GM18873 (cell line): ENCODE results near the gene TMA16.
"Not testable (repeated sequence)": the region's sequence is repeated elsewhere in the genome, so short reads cannot be mapped to it uniquely, and the experiment has no call there.

Experiments used
- ATAC-seq: cut with Tn5 transposase; IDR thresholded peaks from one replicate; pipeline ENCODE4 v1.9.1; 2021; ENCODE audit warnings: mild to moderate bottlenecking, moderate library complexity, moderate number of reproducible peaks; ENCODE audit not compliant: unreplicated experiment, low FRiP score

The TMA16 gene

GRCh38 chr4:163505374-163505773, 10.9 kb downstream of the TMA16 start:
- no peak for ATAC-seq

- ATAC-seq: no peak
These were observed 20.7 kb downstream of the TMA16 start for GRCh38 chr4:163515198-163515597.

GRCh38 chr4:163523791-163524365, 29.4 kb downstream of the TMA16 start:
- no peak for ATAC-seq

DNA sequence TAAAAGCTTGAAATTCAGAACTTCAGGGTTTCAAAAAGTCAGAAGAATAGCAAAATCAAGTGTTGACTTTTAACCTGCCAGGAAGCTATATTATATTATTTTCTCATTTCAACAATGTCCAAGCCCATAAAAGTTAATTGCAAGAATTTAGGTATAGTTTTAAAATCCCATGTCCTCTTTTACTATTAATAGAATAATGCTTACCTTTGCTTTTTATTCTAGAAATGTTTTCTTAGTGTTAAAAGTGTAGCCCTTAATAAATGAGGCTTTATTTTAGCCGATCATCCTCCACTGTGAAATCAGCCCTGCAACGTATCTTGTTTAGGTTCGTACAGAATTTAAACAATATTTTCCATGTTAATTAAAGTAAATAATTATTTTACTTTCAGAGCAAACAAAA, 31.5 kb downstream of the TMA16 start:
- ATAC-seq: no peak

DNA sequence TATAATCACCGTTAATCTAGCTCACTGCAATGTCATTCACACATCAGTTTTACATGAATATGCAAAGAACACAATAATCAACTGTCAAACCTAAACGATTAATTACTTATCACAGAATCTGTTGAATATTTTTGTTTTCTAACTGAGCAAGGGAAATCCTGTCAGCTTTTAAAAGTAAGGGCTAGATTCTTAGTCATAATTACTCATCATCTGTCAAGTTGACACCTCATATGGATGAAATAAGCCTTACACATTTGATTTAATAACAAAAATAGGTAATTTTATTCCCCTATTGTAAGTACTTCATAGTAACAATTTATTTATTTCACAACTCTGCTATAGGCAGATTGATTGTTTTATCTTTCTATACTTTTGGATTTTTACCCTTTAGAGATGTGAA, 32.7 kb downstream of the TMA16 start:
- no peak for ATAC-seq

DNA sequence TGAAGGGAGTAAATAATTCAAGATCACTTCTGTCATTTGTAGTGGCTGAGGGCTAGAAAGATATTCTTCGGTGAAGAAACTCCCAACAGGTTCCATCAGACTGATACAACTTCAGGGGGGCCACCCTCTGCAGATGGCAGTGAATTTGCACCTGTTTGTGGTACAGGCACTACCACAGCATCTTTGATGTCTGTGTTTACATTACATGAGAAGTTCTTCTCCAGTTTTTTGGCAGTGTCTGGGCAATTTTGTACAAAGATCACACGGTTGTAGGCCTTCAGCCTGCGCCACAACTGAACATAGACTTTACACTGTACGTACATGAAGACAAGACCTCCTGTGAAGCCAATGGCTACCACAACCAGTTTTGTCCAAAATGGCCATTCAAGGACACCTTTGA, 34.2 kb downstream of the TMA16 start:
- no peak for ATAC-seq

DNA sequence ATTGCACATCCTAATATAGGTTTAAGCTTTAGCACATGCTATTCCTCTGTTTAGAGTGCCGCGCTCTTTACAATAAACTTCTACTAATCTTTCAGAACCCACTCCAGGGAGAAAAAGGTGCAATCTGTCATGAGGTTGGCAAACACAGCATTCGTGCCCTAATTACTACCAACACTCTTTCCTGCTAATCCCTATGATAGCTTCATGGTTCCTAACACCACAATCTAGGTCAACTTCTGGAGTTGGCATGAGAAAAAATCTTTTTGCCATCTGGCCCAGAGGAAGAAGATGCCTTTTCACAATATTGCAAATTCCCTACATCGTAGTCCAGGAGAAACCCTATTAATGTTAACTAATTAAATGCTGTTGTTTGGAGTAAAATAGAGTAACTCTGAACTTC, 39.6 kb downstream of the TMA16 start:
- ATAC-seq: no peak

DNA sequence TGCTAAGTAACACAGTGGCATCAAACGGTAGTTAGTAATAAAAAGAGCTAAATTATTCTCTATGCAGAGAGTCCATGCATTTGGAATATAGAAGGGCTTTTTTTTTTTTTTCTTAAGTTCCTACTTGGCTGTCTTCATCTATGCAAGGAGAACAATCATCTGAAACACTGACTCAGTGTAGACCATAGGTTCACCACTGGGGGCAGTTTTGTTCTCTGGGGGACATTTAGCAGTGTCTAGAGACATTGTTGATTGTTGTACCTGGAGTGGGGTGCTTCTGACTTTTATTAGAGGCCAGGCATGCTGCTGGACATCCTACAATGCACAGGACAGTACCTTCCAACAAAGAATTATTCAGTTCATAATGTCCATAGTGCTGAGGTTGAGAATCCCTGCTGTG, 41.2 kb downstream of the TMA16 start:
- no peak for ATAC-seq

DNA sequence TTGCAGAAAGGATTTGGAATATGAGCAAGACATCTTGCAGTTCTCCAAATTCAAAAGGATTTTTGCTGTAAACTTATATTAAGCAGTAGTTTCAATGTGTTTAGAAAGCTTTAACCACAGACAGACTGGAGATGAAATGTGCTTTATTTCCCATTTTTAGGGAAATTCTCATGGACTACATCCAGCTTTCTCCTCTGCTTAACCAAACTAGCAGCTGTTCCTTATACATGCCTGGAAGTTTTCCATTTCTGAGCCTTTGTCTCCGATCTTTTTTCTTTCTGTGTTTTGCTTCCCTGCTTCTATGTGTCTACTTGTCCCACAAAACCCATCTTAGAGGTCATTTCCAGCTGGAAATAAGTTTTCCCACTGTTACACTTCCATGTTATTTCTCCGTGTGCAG, 41.6 kb downstream of the TMA16 start:
- no peak for ATAC-seq

GRCh38 chr4:163537114-163537513, 42.6 kb downstream of the TMA16 start:
- no peak for ATAC-seq

DNA sequence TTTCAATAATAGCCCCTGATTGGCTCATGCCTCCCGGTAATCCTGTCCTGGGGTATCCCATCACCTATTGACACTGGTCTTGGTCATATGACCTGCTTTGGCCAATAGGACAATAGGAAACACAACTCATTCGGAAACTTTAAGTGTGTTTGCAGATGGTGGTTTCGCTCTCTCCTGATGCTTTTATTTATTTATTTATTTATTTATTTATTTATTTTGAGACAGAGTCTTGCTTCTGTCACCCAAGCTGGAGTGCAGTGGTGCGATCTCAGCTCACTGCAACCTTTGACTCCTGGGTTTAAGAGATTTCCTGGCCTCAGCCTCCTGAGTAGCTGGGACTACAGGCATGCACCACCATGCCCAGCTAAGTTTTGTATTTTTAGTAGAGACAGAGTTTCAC, 44.3 kb downstream of the TMA16 start:
- not testable (repeated sequence) for ATAC-seq

GRCh38 chr4:163540448-163540847, 46.0 kb downstream of the TMA16 start:
- ATAC-seq: no peak

DNA sequence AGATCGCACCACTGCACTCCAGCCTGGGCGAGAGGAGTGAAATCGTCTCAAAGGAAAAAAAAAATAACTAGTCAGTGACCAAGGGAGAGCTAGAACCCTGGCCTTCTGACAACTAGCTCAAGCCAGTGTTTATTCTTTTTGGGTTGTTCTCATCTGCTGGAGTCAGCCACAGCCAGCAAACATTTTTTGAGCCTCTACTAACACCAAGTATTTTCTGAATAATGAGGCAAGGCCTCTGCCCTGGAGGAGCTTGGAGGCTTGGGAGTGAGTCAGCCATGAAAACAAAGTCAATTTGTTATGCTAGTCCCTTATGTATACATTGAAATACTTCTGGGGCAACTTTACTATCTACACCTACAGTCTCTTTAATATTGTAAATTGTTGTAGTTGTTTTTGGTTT, 46.5 kb downstream of the TMA16 start:
- ATAC-seq: no peak

DNA sequence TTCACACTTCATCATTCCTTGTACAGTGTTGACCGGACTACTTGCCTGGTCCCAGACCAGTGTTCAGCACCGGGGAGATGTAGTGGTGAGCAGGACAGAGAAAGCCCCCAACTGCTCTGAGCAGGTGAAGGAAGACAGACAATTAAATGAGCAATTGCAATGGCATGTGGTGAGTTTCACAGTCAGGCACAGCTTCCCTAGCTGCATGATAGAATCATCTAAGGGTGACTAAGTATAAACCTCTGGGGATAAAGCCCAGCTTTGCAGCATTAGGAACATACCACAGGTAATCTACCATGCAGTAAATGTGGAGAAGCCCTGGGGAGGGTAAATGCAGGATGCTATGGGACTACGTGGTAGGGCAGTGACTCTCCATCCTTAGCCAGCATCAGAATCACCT, 47.8 kb downstream of the TMA16 start:
- ATAC-seq: no peak

GRCh38 chr4:163544407-163545038, 50.0 kb downstream of the TMA16 start:
- ATAC-seq: peak; percentile 80

- no peak for ATAC-seq
These were observed 54.2 kb downstream of the TMA16 start for GRCh38 chr4:163548481-163549243.

DNA sequence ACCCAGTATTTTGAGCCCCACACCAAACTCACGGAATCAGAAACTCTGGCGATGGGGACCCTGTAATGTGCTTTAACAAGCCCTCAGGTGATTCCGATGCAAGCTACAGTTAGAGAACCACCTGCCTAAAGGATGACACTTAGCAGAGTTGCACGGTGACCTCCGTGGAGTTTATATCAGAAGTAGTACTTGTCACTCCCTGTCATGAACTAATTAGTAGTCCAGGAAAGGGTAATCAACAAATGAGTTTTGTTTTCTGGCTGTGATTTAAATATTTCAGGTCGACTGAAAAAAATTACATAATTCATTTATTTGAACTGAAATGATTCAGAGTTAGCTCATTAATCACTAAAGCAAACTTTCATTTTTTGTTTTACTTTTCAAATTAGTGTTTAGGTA, 56.4 kb downstream of the TMA16 start:
- ATAC-seq: no peak

DNA sequence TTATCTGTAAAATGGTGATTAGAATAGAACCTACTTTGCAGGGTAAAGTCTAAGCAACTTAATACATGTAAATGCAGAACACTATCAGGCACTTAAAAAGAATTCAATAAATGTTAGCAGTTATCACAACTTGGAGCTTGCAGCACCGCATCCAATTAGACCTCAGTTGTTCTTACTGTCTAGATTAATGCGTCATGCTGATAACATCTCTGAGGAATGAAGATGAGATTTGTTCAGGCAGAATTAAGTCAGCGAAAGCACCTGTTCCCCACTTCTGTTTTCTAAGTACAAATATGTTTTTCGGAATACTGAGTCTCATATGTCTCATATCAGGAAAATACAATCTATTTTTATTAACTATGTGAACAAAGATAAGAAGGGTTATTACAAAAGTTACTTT, 58.7 kb downstream of the TMA16 start:
- ATAC-seq: no peak

DNA sequence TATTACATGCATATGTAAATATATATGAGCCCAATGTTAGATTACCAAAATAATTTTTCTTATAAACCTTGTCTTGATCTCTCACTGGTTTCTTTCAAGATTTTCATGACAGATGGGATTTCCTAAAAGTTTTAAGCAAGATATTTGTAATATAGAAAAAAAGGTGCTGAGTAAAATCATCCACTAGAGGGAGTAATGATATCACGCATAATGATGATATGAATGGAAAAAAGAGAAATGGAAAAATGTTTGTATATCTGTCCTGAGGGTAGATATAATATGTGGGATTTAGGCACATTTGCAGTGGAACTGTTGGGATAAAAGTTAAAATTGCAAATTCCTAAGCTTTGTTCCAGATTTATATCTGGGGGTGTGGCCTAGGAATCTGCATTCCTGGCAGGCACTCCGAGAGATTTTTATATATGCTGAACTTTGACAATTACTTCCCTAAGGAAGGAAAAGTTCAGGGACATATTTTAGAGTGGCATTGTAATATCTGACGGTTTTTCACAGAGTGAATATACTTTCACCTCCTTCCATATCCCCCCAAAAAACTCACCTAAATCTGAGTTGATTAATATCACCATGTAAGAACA, 60.5 kb downstream of the TMA16 start:
- no peak for ATAC-seq

GRCh38 chr4:163556177-163556576, 61.7 kb downstream of the TMA16 start:
- peak; percentile 64 for ATAC-seq

- no peak for ATAC-seq
These were observed 62.3 kb downstream of the TMA16 start for GRCh38 chr4:163556650-163557391.
